ENCODE data around the gene GANC.
"Not testable (repeated sequence)": the region's sequence is repeated elsewhere in the genome, so short reads cannot be mapped to it uniquely, and the experiment has no call there.

GANC gene

DNA sequence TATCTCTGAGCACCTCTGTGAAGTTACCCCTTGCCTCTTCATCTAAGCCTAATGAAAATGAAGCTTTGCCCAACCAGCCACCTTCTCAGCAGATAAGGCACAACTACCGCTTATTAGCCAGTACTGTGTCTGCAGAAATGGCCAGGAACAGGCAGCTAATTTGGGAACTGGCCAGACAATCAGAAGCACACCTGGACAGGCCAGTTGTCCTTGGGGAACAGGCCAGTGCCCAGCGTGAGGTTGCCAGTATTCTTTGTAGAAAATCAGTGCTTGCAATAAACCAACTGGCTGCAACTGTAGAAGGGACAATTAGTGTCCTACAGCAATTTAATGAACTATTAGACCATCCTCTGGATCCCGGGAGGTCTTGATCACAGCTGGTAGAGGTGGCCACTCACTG lies 10.7 kb downstream of the GANC start:
- no peak for DNase-seq

DNA sequence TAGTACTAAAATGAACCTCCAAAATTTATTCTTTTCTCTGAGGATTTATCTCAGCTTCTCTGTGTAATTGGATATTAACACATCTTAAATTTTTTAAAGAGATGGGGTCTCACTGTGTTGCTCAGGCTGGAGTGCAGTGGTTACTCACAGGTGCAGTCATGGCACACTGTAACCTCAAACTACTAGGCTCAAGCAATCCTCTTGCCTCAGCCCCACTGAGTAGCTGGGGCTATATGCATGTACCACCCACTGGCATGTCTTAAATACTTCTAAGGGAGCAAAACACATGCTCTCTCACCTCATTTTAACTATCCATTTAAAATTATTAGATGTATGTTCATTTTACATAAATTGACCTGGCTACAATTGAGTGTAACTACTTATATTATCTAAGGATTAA lies 11.6 kb downstream of the GANC start:
- no peak for DNase-seq

DNA sequence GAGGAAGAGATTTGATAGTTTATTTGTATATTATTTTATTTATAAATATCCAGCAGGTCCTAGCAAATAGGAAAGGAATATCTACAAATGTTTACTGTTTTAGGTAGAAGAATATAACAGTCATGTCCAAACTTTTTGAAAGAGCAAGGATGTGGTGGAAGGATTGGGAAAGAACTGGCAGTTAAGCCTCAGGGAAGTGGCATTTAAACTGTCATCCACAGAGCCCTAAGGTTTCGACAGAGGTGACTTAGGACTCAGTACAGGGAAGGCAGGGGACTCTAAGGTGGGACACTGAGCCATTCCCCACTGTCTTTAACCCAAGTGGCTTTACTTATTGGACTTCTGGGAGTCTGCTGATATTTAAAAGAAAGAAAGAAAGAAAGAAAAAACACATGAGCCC lies 12.0 kb downstream of the GANC start:
- DNase-seq, result no peak

DNA sequence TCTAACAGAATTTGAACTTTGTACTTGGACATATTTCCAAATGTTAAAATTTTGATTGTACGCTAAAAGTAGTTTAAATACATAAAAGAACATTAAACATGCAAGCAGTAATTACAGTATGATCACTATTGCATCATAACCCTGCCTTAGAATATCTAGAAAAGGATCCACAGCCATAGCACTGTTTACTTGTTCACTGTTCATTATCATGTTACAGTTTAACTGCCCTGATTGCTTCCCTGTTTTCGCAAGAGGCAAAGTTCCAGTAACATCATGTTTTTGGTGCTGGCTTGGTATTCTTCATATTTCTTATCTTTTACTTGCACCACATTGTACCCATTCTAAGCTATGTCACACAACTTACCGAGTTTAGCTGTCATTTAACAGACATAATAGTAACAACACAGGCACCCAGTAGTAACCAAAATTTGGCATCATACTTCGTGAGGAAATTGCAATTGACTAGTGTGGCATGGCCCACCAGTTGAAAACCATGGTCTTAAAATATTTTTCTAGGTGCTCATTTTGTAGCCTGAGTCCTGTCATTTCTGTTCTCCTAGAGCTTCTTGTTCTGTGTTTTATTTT lies 13.5 kb downstream of the GANC start:
- no peak for DNase-seq

DNA sequence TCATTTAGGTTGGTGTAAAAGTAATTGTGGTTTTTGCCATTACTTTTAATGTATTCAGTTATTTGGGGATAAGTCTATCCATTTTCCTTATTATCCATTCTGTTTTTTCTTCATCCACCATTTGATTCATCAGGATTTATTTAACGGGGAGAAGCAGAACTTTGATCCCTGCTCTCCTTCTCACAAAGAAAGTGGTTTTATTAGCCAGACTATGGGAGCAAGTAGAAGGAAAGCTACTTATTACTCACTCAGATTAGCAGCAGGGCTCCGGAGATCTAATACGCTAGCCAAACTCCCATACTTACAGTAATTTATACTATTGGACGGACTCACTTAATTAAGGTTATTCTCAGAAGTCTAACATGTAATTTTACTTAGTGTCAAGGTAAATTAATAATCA lies 14.9 kb downstream of the GANC start:
- no peak for DNase-seq

DNA sequence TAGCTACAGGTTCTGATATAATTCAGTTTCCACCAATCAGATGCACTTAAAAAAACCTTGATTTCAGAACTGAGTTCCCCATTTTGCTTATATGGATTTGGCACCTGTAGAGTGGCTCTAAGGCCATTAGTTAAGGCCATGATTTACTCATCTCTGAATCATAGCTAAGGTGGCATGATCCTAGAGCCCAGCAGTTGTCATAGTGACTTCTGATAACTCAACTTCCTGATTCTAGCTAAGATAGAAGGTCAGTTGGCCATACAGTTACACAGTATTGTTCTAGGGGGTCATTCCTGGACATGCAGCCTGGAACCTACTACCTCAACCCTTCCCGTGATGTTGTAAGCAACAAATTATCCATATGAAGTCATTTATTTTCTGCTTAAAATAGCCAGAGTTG lies 16.2 kb downstream of the GANC start:
- DNase-seq, result no peak

DNA sequence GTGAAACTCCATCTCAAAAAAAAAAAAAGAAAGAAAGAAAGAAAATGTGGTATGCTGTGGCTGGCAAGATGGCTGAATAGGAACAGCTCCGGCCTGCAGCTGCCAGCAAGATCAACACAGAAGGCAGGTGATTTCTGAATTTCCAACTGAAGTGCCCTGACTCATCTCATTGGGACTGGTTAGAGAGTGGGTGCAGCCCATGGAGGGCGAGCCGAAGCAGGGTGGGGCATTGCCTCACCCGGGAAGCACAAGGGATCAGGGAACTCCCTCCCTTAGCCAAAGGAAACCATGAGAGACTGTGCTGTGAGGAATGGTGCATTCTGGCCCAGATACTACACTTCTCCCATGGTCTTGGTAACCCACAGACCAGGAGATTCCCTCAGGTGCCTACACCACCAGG lies 28.0 kb downstream of the GANC start:
- DNase-seq, result not testable (repeated sequence)

DNA sequence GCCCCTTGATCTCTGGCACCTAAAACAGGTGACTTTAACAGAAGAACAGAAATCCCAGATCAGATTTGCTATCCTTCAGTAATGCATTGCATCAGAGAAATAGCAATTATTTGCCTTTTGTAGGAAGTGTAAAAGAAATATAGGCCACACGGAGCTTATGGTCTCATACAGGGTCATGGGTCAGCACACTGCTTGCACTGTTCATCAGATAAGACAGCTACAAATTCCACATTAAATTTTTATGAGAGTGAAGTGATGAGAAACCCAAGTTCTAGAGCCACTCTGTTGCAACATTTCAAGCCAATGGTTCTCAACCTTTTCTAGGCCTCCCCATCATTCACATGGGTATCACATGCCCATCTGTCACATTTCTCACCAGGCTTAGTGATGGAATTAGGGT lies 33.7 kb downstream of the GANC start:
- DNase-seq, result no peak

DNA sequence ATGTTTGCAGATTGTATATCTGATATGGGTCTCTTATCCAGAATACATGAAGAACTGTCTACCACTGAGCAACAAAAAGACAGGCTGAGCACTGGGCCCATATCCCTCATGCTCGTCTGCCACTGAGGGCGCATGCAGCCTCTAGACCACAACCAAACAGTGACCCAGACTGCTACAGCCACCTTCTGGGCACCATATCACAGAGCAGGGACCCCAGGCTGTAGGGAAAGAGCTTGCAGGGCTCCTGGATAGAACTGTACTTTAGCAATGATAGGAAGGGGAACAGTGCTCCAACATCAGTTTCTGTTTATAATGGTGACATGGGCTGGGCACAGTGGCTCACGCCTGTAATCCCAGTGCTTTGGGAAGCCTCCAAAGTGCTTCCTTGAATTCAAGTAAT lies 40.5 kb downstream of the GANC start:
- no peak for DNase-seq

DNA sequence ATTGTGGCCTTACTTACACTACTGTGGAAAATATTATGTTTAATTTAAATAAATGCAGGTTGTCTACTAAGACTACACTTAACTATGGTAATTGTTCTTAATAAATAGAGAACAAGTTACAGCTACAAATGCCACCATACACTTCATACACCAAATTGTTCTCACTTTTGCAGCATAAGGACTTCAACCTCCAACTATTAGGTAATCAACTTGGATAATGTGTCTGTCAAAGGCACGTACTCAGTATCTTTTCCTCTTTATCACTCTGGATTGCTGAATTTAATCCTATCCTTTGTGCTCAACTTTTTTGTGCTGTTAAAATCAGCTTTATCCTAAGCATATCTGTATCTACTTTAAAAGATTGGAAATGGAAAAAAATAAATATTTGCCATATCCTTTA lies 41.8 kb downstream of the GANC start:
- no peak for DNase-seq

DNA sequence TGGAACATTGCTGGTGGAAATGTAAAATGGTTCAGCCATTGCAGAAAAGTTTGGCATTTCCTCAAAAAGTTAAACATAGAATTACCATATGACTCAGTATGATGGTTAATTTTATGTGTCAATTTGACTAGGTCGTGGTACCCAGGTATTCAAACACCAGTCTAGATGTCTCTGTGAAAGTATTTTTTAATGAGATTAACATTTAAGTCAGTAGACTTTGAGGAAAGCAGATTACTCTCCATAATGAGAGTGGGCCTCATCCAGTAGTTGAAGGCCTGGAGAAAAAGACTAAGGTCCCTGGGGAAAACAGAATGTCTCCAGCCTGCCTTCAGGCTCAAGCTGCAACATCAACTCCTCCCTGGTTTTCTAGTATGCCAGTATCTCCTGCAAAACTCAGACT lies 42.5 kb downstream of the GANC start:
- DNase-seq, result no peak

DNA sequence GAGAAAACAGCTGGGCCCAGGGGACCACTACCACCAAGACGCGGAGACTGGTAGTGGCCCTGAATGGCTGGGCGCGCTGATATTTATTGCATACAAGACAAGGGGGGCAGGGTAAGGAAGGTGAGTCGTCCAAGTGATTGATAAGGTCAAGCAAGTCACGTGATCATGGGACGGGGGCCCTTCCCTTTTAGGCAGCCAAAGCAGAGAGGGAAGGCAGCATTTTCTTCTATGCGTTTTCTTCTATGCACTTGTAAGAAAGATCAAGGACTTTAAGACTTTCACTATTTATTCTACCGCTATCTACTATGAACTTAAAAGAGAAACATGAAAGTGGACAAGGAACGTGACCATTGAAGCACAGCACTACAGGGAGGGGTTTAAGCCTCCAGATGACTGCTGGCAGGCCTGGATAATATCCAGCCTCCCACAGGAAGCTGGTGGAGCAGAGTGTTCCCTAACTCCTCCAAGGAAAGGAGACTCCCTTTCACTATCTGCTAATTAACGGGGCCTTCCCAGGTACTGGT lies 43.3 kb downstream of the GANC start:
- DNase-seq, result not testable (repeated sequence)

DNA sequence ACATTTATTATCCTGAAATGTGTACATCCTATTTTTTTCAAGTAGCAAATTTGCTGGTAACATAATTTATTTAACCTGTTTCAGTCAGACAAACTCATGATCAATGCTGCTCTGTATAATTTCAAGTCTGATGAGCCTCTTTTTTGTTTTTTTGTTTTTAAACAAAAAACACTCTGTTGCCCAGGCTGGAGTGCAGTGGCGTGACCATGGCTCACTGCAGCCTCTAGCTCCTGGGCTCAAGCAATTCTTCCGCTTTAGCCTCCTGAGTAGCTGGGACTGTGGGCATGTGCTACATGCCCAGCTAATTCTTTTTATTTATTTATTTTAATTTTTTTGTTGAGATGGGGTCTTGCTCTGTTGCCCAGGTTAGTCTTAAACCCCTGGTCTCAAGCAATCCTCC lies 46.2 kb downstream of the GANC start:
- no peak for DNase-seq

DNA sequence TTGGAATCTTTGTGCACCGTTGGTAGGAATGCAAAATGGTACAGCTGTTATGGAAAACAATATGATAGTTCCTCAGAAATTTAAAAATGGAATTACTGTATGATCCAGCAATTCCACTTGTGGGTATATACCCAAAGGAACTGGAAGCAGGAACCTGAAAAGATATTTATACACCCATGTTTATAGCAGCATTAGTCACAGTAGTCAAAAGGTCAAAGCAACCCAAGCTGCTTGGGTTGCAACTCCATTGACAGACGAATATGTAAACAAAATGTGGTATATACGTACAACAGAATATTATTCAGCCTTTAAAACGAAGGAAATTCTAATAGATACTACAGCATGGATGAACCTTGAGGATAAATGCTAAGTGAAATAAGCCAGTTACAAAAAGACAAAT lies 51.3 kb downstream of the GANC start:
- no peak for DNase-seq

DNA sequence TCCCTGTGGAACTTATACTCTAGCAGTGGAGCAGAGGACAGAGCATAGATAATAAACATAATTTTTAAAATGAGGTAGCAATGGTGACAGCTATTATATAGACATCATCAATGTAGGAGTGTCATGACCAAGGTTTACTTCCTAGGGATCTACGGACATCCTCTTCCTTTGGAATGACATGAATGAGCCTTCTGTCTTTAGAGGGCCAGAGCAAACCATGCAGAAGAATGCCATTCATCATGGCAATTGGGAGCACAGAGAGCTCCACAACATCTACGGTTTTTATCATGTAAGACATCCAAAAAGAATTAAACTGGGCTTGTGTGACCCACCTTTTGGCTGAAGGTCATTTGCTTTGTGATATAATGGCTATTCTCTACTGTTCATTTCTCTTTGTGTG lies 56.2 kb downstream of the GANC start:
- no peak for DNase-seq

DNA sequence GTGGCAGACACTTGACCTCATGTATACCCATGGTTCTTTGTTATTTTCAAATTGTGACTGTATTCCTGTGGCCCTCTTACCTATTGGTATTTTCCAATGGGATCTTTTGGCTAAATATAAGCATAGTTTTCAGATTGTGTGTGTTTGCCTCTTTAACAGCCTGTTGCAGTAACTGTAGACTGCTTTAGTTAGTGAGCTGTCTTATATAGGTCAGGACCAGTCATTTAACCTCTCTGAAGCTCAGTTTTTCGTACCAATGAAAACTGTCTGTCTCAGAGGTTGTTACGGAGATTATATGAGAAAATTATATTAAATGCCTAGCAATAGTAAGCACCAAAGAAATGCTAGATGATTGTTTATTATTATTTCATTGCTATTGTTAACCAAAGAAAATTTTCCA lies 57.0 kb downstream of the GANC start:
- DNase-seq, result no peak

DNA sequence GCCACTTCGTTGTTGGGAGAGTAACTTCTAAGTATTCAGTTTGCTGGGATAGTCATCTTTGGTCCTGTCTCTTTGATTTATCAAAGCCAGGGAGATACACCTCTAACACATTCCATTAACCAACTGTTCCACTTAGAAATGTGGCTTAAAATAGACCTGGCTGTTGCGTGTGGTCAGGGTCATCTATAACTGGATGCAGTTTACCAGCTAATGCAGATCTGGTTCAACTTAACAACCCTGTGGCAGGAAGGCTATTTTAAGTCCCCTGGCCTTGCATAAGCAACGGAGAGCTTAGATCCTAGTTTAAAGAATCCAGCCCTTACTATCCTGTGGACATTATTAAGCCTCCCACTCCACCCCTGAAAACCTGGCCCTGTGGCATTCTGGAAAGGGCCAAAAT lies 58.2 kb downstream of the GANC start:
- DNase-seq, result no peak

DNA sequence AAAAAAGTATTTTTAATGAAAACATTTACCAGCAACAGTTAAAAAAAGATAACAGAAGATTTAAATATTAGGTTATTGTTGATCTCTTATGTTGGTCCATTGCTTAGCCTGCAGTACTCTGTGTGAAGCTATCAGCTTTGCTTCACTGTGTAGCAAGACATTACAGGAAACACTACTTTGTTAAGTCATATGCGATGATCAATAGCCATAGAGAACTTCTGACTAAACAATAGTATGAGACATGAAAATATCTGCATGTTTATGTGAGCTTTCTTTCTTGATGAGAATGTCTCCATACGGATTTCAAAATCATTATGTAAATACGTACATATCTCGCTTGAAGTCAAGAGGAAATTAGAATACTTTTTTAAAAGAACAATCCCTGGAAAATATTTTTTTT lies 59.3 kb downstream of the GANC start:
- no peak for DNase-seq

DNA sequence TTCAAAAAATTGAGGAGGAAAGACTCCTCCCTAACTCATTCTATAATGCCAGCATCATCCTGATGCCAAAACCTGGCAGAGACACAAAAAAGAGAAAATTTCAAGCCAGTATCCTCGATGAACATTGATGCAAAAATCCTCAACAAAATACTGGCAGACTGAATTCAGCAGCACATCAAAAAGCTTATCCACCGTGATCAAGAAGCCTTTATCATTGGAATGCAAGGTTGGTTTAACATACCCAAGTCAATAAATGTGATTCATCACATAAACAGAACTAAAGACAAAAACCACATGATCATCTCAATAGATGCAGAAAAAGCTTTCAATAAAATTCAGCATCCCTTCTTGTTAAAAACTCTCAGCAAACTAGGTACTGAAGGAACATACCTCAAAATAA lies 62.1 kb downstream of the GANC start:
- no peak for DNase-seq

DNA sequence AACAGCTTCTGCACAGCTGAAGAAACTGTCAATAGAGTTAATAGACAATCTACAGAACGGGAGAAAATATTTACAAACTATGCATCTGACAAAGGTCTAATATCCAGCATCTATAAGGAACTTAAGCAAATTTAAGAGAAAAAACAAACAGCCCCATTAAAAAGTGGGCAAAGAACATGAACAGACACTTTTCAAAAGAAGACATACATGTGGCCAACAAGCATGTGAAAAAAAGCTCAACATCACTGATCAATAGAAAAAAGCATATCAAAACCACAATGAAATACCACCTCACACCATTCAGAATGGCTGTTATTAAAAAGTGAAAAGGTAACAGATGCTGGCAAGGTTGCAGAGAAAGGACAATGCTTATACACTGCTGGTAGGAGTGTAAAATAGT lies 63.6 kb downstream of the GANC start:
- not testable (repeated sequence) for DNase-seq

DNA sequence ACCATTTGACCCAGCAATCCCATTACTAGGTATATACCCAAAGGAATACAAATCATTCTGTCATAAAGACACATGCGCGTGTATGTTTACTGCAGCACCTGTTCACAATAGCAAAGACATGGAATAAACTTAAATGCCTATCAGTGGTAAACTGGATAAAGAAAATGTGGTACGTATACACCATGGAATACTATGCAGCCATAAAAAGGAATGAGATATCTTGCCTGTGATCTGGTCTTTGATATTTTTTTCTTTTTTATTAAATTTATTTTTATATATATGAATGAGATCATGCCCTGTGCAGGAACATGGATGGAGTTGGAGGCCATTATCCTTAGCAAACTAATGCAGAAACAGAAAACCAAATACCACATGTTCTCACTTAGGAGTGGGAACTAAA lies 64.1 kb downstream of the GANC start:
- not testable (repeated sequence) for DNase-seq

DNA sequence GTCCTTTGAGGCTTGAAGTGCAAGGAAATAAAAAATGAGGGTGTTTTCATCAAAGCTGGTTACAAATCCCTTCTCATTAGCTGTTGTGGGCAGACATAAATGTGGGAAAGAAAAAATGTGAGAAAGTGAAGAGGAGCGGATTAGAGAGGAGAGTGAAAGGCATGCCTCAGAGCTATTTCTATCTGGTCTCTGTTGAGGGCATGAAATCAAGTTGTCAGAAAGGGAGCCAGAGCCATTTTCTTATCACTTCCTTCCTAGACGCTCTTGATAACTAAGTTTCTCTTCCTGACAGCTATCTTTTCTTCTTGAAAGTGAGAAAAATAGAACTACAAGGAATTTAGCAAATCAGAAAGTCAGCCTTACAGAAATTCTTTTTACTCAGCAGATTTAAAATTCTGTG lies 65.5 kb downstream of the GANC start:
- DNase-seq, result no peak

DNA sequence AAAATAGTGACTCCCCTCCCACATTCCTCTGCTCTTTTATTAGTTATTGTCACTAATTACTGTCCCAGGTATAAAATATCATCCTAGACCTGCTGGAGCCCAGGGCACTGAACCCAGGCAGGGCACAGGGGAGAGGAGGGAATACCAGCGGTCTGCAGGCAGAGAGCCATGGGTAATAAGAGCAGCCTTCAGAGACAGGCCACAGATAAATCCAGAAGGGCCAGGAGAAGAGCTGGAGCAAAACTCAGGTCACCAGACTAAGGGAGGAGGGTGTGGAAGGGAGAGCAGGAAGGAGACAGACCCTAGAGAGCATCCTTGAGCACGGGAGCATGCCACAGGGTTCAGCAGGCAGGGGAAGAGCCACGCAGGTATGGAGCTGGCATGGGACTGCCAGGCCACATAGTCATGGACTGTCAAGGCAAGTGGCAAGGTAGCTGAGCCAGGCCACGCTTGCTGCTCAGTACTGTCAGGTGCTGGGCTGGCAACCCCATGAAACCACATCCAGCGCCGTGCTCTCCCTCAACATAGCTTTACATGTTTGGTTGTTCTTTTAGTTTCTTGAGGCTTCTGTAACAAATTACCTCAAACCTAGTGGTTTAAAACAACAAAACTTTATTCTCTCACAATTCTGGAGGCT lies 70.7 kb downstream of the GANC start:
- DNase-seq, result no peak

DNA sequence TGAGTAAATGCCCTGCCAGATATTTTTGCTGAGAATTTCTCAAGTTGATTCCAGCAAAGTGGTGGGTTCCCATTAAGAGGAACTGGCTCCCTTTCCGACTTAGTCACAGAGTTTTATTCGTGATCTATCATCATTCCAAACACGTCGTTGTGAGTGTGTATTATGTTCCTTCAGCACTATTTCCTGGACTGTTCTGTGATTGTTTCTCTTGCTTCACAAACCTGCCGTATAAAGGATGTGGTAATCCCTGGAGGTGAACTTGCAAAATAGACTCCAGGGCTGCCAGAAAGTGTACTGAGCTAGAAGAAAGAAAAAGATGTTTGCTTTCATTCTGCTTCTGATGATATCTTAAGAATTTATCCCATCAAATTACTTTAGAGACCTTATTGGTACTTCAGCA lies 71.8 kb downstream of the GANC start:
- no peak for DNase-seq

DNA sequence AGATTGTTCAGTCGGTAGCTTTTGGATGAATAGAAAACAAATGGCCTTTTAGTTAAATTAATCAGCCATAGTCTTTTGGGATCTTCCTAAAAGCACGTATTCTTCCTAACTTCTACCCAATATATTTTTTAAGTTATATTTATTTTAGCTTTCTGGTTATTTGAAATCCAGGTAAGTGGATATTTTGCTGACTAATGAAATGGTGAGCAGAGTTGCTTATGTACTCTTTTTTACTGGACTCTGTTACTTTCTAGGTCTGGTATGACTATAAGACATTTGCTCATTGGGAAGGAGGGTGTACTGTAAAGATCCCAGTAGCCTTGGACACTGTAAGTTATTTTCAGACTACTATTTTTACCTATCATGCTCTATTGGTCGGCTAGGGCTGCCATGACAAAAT lies 72.5 kb downstream of the GANC start:
- DNase-seq, result no peak
